Measurements from ENCODE around the gene TMEM183A.

Gene TMEM183A

DNA sequence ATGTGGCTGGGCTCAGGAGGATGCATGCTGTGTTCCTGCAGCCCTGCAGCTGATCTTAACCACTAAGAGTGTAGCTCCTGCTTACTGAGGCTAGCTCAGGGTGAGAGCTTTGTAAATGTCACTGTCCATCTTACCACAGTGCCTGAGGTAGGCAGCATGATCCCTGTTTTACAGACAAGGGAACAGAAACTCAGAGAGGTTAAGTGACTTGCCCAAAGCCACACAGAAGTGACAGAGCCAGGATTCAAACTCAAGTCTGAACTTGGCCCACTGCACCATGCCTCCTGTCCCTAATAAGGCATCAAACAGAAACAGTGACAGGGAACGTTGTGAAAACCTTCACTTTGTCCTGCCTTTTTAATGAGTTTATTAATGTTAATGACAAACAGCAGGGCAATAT, 47.0 kb downstream of the TMEM183A start:
- no peak overlapping the region for H4K91ac ChIP-seq (ENCODE audit: low read depth, low read length)
- H3K4me2 ChIP-seq (ENCODE audit: low read length) = no peak overlapping the region
- peaks cover 2% of the 10 kb centered on the region for H3K9me3 ChIP-seq (ENCODE audit: insufficient read depth, low read depth, low read length)
- no CpG with 5 or more reads among the region's 1 CpG for WGBS (ENCODE audit: extremely low coverage, insufficient coverage, insufficient read length)
- no peak overlapping the region for H4K12ac ChIP-seq (ENCODE audit: low read depth, low read length)
- no peak overlapping the region for H2AK5ac ChIP-seq (ENCODE audit: low read length)
- no peak overlapping the region for H2BK120ac ChIP-seq (ENCODE audit: insufficient read depth, low read length, poor library complexity)
- no peak for DNase-seq
- H2BK12ac ChIP-seq (ENCODE audit: low read length) = no peak overlapping the region
- H3K23ac ChIP-seq (ENCODE audit: low read length) = no peak overlapping the region
- H3K14ac ChIP-seq (ENCODE audit: low read length) = no peak overlapping the region
- H3K79me2 ChIP-seq (ENCODE audit: control insufficient read depth, insufficient read depth, low read length, poor library complexity) = no peaks in the 10 kb centered on the region
- H3K4ac ChIP-seq (ENCODE audit: low read depth, low read length) = no peak overlapping the region
- no peak overlapping the region for H4K8ac ChIP-seq (ENCODE audit: low read depth, low read length)
- H3K36me3 ChIP-seq (ENCODE audit: control insufficient read depth in 1 of 2, insufficient read depth in 2 of 2, low read length in 2 of 2) = no peaks in the 10 kb centered on the region
- H3K18ac ChIP-seq (ENCODE audit: low read length) = no peak overlapping the region
- H3K79me1 ChIP-seq (ENCODE audit: low read length) = no peaks in the 10 kb centered on the region
- no peak overlapping the region for H2BK5ac ChIP-seq (ENCODE audit: low read depth, low read length, poor library complexity)
- H2AFZ ChIP-seq (ENCODE audit: insufficient read depth, low read length, poor library complexity) = no peak overlapping the region
- no peaks in the 10 kb centered on the region for H3K27me3 ChIP-seq (ENCODE audit: insufficient read depth, low read length)
- no peaks in the 10 kb centered on the region for H3K4me1 ChIP-seq (ENCODE audit: control insufficient read depth in 1 of 2, insufficient read depth in 2 of 2, low read length in 2 of 2)
- no peak overlapping the region for H3K9ac ChIP-seq (ENCODE audit: low read length)
- H3K27ac ChIP-seq (ENCODE audit: low read depth, low read length) = no peak overlapping the region
- no peak overlapping the region for H3K4me3 ChIP-seq (ENCODE audit: low read depth, low read length)

- Histone ChIP-seq H2AK5ac (ENCODE audit: low read length) (no peak overlapping the region), H3K4me3 (ENCODE audit: low read depth, low read length) (no peak overlapping the region), H3K18ac (ENCODE audit: low read length) (no peak overlapping the region), H4K8ac (ENCODE audit: low read depth, low read length) (no peak overlapping the region), H3K4ac (ENCODE audit: low read depth, low read length) (no peak overlapping the region), H2AFZ (ENCODE audit: insufficient read depth, low read length, poor library complexity) (no peak overlapping the region), H3K27ac (ENCODE audit: low read depth, low read length) (no peak overlapping the region), H2BK120ac (ENCODE audit: insufficient read depth, low read length, poor library complexity) (no peak overlapping the region), H3K14ac (ENCODE audit: low read length) (no peak overlapping the region), H3K4me2 (ENCODE audit: low read length) (no peak overlapping the region), H2BK5ac (ENCODE audit: low read depth, low read length, poor library complexity) (no peak overlapping the region), H3K4me1 (ENCODE audit: control insufficient read depth in 1 of 2, insufficient read depth in 2 of 2, low read length in 2 of 2) (no peaks in the 10 kb centered on the region), H3K36me3 (ENCODE audit: control insufficient read depth in 1 of 2, insufficient read depth in 2 of 2, low read length in 2 of 2) (no peaks in the 10 kb centered on the region), H3K79me1 (ENCODE audit: low read length) (no peaks in the 10 kb centered on the region), H3K23ac (ENCODE audit: low read length) (no peak overlapping the region), H2BK12ac (ENCODE audit: low read length) (no peak overlapping the region), H3K9ac (ENCODE audit: low read length) (no peak overlapping the region), H4K12ac (ENCODE audit: low read depth, low read length) (no peak overlapping the region), H3K9me3 (ENCODE audit: insufficient read depth, low read depth, low read length) (peaks cover 2% of the 10 kb centered on the region), H3K79me2 (ENCODE audit: control insufficient read depth, insufficient read depth, low read length, poor library complexity) (no peaks in the 10 kb centered on the region), H4K91ac (ENCODE audit: low read depth, low read length) (no peak overlapping the region), H3K27me3 (ENCODE audit: insufficient read depth, low read length) (no peaks in the 10 kb centered on the region)
- no peak for DNase-seq
- no CpG with 5 or more reads among the region's 5 CpGs for WGBS (ENCODE audit: extremely low coverage, insufficient coverage, insufficient read length)
Observed at GRCh38 chr1:203054642-203055041, 47.5 kb downstream of the TMEM183A start.

DNA sequence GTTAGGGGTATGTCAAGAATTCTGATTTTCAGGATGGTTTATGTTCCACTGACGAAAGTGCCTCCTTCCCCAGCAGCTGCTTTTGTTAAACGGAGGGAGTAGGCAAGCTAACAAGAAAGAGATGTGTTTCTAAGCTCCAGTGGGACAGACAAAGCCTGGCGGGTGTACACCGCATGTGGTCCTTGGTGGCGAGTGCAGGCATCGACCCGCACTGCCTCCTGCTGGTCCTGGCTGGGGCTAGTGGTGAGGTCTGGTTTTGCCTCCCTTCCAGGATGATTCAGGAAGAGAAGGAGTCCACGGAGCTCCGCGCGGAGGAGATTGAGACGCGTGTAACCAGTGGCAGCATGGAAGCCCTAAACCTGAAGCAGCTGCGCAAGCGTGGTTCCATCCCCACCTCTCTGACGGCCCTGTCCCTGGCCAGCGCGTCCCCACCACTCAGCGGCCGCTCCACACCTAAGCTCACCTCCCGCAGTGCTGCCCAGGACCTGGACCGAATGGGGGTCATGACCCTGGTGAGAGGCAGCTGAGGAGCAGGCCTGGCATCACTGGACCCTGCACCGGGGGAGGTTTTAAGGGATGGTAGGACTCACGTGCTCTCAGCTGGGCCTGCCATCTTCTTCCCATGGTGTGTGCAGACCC, 48.1 kb downstream of the TMEM183A start:
- H3K27me3 ChIP-seq (ENCODE audit: insufficient read depth, low read length) = no peaks in the 10 kb centered on the region
- no peaks in the 10 kb centered on the region for H3K36me3 ChIP-seq (ENCODE audit: control insufficient read depth in 1 of 2, insufficient read depth in 2 of 2, low read length in 2 of 2)
- no CpG with 5 or more reads among the region's 24 CpGs for WGBS (ENCODE audit: extremely low coverage, insufficient coverage, insufficient read length)
- no peak overlapping the region for H3K4ac ChIP-seq (ENCODE audit: low read depth, low read length)
- H3K27ac ChIP-seq (ENCODE audit: low read depth, low read length) = no peak overlapping the region
- H3K79me2 ChIP-seq (ENCODE audit: control insufficient read depth, insufficient read depth, low read length, poor library complexity) = no peaks in the 10 kb centered on the region
- H3K9ac ChIP-seq (ENCODE audit: low read length) = no peak overlapping the region
- H3K4me1 ChIP-seq (ENCODE audit: control insufficient read depth in 1 of 2, insufficient read depth in 2 of 2, low read length in 2 of 2) = no peaks in the 10 kb centered on the region
- no peak overlapping the region for H2AK5ac ChIP-seq (ENCODE audit: low read length)
- H3K23ac ChIP-seq (ENCODE audit: low read length) = no peak overlapping the region
- no peak overlapping the region for H3K18ac ChIP-seq (ENCODE audit: low read length)
- no peak overlapping the region for H3K4me2 ChIP-seq (ENCODE audit: low read length)
- peak in 1 of 2 donors; percentile 18 for DNase-seq
- H2BK12ac ChIP-seq (ENCODE audit: low read length) = no peak overlapping the region
- H3K9me3 ChIP-seq (ENCODE audit: insufficient read depth, low read depth, low read length) = peaks cover 2% of the 10 kb centered on the region
- H2BK5ac ChIP-seq (ENCODE audit: low read depth, low read length, poor library complexity) = no peak overlapping the region
- no peak overlapping the region for H4K8ac ChIP-seq (ENCODE audit: low read depth, low read length)
- no peak overlapping the region for H2BK120ac ChIP-seq (ENCODE audit: insufficient read depth, low read length, poor library complexity)
- H3K14ac ChIP-seq (ENCODE audit: low read length) = no peak overlapping the region
- H4K12ac ChIP-seq (ENCODE audit: low read depth, low read length) = no peak overlapping the region
- no peaks in the 10 kb centered on the region for H3K79me1 ChIP-seq (ENCODE audit: low read length)
- H4K91ac ChIP-seq (ENCODE audit: low read depth, low read length) = no peak overlapping the region
- H2AFZ ChIP-seq (ENCODE audit: insufficient read depth, low read length, poor library complexity) = no peak overlapping the region
- no peak overlapping the region for H3K4me3 ChIP-seq (ENCODE audit: low read depth, low read length)

DNA sequence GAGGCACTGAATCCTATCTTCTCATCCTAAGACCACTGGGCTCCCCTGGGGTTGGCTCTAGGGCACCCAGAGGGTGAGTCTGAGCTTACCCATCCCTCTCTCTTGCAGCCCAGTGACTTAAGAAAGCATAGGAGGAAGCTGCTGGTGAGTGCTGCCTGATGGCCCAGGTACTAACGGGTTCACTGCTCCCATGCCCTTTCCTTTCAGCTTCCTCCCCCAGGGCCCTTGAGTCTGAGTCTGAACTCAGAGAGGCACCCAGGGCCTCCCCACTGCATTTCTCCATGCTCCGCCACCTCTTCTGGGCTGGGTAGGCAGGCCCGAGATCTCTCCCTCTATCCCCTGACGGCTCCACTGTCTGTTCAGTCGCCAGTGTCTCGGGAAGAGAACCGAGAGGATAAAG, 48.8 kb downstream of the TMEM183A start:
- Histone ChIP-seq H2BK120ac (ENCODE audit: insufficient read depth, low read length, poor library complexity) (no peak overlapping the region), H3K79me1 (ENCODE audit: low read length) (no peaks in the 10 kb centered on the region), H3K9me3 (ENCODE audit: insufficient read depth, low read depth, low read length) (peaks cover 2% of the 10 kb centered on the region), H3K4me2 (ENCODE audit: low read length) (no peak overlapping the region), H3K27ac (ENCODE audit: low read depth, low read length) (no peak overlapping the region), H2AFZ (ENCODE audit: insufficient read depth, low read length, poor library complexity) (no peak overlapping the region), H2AK5ac (ENCODE audit: low read length) (no peak overlapping the region), H3K4ac (ENCODE audit: low read depth, low read length) (no peak overlapping the region), H3K14ac (ENCODE audit: low read length) (no peak overlapping the region), H3K18ac (ENCODE audit: low read length) (no peak overlapping the region), H2BK12ac (ENCODE audit: low read length) (no peak overlapping the region), H4K12ac (ENCODE audit: low read depth, low read length) (no peak overlapping the region), H3K4me1 (ENCODE audit: control insufficient read depth in 1 of 2, insufficient read depth in 2 of 2, low read length in 2 of 2) (no peaks in the 10 kb centered on the region), H3K36me3 (ENCODE audit: control insufficient read depth in 1 of 2, insufficient read depth in 2 of 2, low read length in 2 of 2) (no peaks in the 10 kb centered on the region), H3K23ac (ENCODE audit: low read length) (no peak overlapping the region), H3K9ac (ENCODE audit: low read length) (no peak overlapping the region), H2BK5ac (ENCODE audit: low read depth, low read length, poor library complexity) (no peak overlapping the region), H4K91ac (ENCODE audit: low read depth, low read length) (no peak overlapping the region), H4K8ac (ENCODE audit: low read depth, low read length) (no peak overlapping the region), H3K4me3 (ENCODE audit: low read depth, low read length) (no peak overlapping the region), H3K27me3 (ENCODE audit: insufficient read depth, low read length) (no peaks in the 10 kb centered on the region), H3K79me2 (ENCODE audit: control insufficient read depth, insufficient read depth, low read length, poor library complexity) (no peaks in the 10 kb centered on the region)
- DNase-seq = no peak
- WGBS (ENCODE audit: extremely low coverage, insufficient coverage, insufficient read length) = no CpG with 5 or more reads among the region's 7 CpGs
